8988T (cell line): ENCODE data around the gene CCT3.
A peak's percentile ranks its signal among the peaks of the same experiment; 100 is the strongest.

ENCODE experiments used
- DNase-seq: peaks from one replicate; pipeline ENCODE4 v3.0.0; 2011

CCT3 gene

GRCh38 chr1:156276966-156277381, 61.1 kb downstream of the CCT3 start:
- no peak for DNase-seq

GRCh38 chr1:156276532-156276931, 61.6 kb downstream of the CCT3 start:
- DNase-seq: no peak

- DNase-seq: no peak
These were observed 67.8 kb downstream of the CCT3 start for GRCh38 chr1:156270314-156270713.

GRCh38 chr1:156268336-156268735, 69.8 kb downstream of the CCT3 start:
- DNase-seq: no peak

GRCh38 chr1:156266051-156266450, 72.0 kb downstream of the CCT3 start:
- DNase-seq: no peak

GRCh38 chr1:156263288-156263655, 74.8 kb downstream of the CCT3 start:
- DNase-seq: no peak

DNA sequence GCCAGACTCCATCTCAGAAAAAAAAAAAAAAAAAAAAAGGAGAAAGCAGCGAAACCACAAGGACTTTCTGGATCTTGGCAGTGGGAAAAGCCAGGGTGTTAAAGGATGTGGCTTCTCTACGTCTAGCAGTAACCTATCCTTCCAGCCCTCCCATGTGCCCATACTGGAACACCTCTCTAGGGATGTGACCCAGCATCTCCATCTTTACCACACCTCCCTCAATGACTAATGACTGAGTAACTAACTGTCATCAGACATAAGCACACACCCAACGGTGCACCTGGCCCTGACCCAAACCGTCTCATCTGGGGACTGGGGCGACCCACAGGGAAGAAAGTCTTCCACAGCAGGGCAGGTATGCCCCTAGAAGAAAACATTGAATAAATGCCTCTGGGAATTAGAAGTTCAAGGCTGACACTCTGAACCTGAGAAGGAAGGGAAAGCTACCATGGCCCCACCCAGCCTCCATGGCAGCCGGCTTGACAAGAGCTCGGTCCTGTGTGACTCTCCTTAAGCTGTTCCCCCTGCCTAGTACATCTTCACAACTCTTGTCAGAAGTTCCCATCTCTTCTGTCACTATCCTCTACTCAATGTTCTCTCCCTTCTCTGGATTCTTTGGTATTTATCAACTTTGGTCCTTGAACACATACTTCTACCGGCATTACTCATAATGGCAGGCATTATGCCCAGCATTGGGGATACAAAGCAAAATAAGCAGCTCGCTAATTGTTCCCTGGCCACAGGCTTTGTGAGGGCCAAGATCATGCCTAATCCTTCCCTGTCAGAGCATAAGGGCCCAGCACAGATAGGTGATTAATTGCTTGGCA, 75.4 kb downstream of the CCT3 start:
- peak; percentile 55 for DNase-seq

DNA sequence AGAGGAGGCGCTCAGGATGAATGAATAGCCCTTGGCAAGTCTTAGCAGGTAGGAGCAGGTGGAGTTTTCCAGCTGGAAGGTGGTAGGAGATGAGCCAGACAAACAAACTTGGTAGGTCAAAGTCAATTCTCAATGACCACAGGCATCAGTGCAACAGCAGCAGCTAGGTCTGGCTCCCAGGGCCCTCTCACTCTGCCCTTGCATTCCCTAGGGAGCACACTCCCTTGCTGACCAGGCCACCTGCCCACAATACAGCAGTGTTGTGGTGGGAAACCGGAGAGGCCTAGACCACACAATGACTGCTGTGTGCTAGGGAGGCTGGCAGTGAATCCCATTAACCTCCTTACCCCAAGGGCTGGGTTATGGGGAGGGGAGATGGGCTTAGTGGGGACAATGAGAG, 77.2 kb downstream of the CCT3 start:
- no peak for DNase-seq

DNA sequence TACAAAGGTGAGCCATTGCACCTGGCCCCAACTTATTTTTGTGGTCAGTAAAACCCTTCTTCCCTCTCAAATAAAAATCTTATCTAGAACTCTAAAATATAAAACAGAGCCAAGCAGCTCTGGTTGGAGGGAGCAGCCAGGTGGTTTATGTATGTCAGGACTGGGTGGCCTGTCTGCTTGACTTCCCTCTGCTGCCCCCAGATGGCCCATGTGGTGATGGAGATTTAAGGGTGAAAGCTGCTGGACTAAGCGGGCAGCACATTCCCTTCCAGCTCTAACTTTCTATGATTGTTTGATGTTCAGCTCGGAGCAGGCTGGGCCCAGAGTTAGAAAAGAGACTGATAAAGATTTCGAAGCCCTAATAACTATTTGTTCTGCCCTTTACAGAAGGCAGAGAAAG, 78.3 kb downstream of the CCT3 start:
- no peak for DNase-seq
